LNCaP clone FGC (cell line): ENCODE data around the gene SLC19A1.

ENCODE experiments used
- DNase-seq: peaks from one replicate; pipeline ENCODE4 v3.0.0-alpha.2; 2011; ENCODE audit warnings: low read depth
- H3K4me3 ChIP-seq: 2 replicates; pipeline ENCODE4 v1.5.1; 2011; ENCODE audit warnings: mild to moderate bottlenecking, low read depth, low read length, control low read depth
- TF ChIP-seq, protein P1 (sequence below): IDR thresholded peaks from 2 replicates; pipeline ENCODE4 v1.5.1; 2012; ENCODE audit warnings: mild to moderate bottlenecking; ENCODE audit not compliant: control insufficient read depth, insufficient read depth; ENCODE audit errors: extremely low read depth

The SLC19A1 gene

DNA sequence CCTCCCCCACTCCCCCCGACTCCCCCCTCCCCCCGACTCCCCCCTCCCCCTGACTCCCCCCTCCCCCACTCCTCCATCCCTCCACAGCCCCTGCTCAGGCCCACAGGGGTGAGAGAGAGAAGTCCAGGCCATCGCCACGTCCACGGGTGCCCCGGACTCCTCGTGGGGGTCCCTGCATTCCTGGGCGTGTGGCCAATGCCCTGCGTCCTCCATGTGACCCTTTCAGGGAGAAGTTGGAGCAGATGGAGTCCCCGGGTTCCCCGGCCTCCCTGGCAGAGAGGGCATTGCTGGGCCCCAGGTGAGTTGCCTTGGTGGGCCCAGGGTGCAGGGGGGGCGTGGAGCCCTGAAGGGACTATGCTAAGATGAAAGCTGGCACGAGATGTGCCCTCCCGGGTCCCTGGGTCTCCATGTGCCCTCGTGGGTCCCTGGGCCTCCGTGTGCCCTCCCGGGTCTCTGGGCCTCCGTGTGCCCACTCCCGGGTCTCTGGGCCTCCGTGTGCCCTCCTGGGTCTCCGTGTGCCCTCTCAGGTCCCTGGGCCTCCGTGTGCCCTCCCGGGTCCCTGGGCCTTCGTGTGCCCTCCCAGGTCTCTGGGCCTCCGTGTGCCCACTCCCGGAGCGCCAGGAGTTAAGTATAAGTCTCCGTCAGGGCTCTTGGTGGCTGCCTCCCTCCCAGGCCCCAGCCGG, 52.0 kb downstream of the SLC19A1 start:
- DNase-seq = no peak
- TF ChIP-seq, protein P1, sequence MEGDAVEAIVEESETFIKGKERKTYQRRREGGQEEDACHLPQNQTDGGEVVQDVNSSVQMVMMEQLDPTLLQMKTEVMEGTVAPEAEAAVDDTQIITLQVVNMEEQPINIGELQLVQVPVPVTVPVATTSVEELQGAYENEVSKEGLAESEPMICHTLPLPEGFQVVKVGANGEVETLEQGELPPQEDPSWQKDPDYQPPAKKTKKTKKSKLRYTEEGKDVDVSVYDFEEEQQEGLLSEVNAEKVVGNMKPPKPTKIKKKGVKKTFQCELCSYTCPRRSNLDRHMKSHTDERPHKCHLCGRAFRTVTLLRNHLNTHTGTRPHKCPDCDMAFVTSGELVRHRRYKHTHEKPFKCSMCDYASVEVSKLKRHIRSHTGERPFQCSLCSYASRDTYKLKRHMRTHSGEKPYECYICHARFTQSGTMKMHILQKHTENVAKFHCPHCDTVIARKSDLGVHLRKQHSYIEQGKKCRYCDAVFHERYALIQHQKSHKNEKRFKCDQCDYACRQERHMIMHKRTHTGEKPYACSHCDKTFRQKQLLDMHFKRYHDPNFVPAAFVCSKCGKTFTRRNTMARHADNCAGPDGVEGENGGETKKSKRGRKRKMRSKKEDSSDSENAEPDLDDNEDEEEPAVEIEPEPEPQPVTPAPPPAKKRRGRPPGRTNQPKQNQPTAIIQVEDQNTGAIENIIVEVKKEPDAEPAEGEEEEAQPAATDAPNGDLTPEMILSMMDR = no peak
- no peak overlapping the region for H3K4me3 ChIP-seq

DNA sequence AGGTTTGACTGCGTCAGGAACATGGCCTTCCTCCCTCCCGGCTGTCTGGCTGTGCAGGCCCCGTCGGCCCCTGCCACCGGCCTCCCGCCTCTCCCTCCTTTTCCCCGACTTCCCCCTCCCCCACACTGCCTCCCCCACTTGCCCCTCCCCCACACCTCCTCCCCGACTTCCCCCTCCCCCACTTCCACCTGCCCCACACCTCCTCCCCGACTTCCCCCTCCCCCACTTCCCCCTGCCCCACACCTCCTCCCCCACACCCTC, 52.6 kb downstream of the SLC19A1 start:
- TF ChIP-seq, protein P1 = no peak
- H3K4me3 ChIP-seq = no peak overlapping the region
- no peak for DNase-seq

DNA sequence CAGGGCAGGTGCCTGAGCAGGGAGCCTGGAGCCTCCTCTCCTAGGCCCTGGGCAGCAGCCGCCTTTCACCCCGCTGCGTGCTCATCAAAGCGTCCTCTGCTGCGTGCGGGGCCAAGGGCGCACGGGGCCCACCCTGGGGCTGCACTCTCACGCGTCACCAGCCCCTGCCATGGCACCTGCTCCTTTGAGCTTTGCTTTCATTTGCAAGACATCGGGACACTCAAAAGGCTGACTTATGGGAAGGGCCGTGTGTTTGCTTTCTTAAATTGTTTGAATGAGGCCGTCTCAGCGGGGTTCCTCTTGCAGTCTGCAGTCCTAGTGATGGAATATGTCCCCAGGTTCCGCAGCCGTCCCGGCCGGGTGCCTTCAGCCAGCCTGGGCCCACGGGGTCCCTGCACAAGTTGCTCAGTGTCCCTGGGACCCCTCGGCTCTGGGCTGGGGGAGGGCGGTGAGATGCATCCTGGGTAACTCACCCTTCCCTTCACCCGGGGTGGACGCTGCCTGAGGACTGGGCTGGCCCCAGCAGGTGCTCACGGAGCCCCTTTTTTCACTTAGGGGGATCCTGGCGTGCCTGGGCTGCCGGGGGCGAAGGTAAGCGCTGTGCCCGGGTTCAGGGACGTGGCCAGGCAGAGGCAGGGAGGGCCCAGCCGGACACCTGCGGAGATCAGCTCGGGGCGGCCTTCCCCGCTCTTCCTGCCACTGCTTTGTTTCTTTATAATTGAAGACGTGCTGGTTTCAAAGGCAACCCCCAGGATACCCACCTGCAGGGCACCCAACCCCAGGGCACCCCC, 53.1 kb downstream of the SLC19A1 start:
- H3K4me3 ChIP-seq = no peak overlapping the region
- TF ChIP-seq, protein P1 = no peak
- DNase-seq = no peak

DNA sequence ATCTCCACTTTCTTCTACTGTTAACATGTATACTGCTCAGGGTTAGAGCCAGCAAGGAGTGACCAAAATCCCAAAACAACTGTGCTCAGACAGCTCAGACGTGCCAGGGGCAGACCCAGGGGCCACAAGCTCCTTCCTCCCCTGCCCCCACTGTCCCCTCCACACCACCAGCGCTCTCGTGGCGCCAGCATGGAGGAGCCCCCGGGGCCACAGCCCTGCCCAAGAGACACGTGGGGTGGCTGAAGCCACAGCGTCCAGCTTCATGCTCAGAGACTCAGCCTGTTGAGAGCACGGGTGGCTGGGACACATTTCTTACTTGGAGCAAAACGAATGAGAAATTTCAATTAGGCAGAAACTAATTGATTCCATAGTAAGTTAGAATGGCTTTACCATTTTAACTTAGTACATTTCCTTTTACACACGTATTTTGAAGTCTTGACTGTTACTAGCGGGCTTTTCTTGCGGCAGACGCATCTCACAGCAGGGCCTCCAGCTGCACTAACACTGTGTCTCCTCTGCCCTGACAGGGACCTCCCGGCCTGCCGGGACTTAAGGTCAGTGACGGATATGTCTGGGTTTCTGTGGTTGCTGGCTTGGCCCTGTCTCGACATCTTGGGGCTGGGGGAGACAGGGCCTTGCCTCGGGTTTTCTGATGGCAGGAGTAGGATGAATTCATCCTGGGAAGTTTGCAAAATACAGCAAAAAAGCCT, 54.2 kb downstream of the SLC19A1 start:
- no peak overlapping the region for H3K4me3 ChIP-seq
- no peak for DNase-seq
- TF ChIP-seq, protein P1 = no peak

DNA sequence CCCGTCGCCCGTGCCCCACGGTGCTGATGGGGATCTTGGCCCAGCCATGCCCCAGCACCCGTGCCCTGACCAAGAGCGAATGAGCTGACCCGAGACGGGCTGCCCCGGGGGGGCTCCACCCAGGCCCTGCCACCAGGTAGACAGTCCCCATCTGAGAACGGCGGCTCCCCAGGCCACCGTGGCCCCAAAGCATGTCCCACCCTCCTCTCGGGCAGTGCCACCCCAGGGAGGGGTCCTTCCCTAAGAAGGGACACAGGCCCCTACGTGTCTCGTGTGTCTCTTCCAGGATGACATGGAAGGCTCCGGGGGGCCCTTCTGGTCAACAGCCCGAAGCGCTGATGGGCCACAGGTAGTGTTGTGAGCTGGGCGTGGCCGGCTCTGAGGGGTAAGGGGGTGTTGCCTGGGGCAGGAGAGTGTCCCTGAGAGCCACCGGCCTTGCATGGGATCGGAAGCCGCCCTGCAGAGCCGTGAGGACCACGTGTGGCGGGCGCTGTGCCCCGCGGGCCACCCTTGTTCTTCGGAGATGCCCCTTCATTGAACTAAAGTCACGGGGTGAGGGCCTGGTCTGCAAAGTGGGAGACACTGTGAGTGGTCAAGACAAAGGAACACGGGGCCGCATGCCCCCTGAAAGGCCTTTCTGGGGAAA, 55.0 kb downstream of the SLC19A1 start:
- no peak for DNase-seq
- TF ChIP-seq, protein P1 = no peak
- H3K4me3 ChIP-seq = no peak overlapping the region

DNA sequence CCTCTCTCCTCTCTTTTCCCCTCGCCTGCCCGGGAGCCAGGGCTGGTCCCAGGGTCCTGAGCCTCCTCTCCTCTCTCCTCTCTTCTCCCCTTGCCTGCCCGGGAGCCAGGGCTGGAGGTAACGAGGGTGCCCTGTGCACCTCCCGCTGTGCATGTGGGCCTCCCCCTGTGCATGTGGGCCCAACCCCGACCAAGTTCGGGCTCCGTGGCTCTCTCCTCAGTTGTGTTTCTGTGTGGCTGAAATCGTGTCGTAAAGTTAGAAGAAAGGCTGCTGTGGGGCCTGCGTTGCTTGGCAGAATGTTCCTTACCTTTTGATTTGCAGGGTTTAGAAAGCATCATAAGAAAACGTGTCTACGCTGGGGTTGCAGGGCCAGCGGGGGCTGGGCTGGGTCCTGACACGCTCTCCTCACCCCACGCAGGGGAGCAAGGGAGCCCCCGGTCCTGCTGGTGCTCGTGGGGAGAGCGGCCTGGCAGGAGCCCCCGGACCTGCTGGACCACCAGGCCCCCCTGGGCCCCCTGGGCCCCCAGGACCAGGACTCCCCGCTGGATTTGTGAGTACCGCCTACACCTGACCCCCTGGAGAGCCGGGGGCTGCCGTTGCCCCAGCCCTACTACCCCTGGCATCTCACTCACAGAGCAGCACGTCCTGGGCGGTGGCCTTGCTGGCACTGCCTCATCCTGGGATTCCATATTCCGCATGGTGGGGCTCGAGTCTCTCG, 55.6 kb downstream of the SLC19A1 start:
- DNase-seq = no peak
- TF ChIP-seq, protein P1 = no peak
- H3K4me3 ChIP-seq = no peak overlapping the region
